GM12878 (cell line): ENCODE measurements around the gene TP53I3. TPM values are rescaled to one million over a fixed set of nuclear protein-coding genes. Genes with fewer than 3 reads are reported as not detected.

Experiments used
- ATAC-seq: fragments of 200-7000 bp; cut with Tn5 transposase; 3 replicates; pipeline ENCODE4 v1.9.1; 2020; ENCODE audit warnings: mild to moderate bottlenecking, moderate library complexity
- BruUV-seq: library from RNA; stranded (reverse); fragments of 400-500 nt; replicated peaks from 2 replicates; lab custom pipeline; 2021; lab: Mats Ljungman, UMichigan
- CTCF ChIA-PET: fragments of 300-600 bp; sonication (Branson Sonifier 250); formaldehyde crosslinking; extraction: SDS; loops from one replicate; lab custom pipeline; 2021; ENCODE audit warnings: inconsistent platforms; lab: Yijun Ruan, JAX
- POLR2A ChIA-PET: fragments of 350-600 bp; formaldehyde crosslinking; extraction: SDS; loops from one replicate; lab custom pipeline; 2021; ENCODE audit warnings: inconsistent platforms; lab: Charles Lee
- RAD21 ChIA-PET: fragments of 300-600 bp; sonication (Branson Sonifier 250); formaldehyde crosslinking; loops from one replicate; lab custom pipeline; 2023; ENCODE audit warnings: antibody characterized with exemption; ENCODE audit not compliant: unreplicated experiment; lab: Charles Lee
- SMC1A ChIA-PET: fragments of 300-600 bp; sonication (Branson Sonifier 250); formaldehyde crosslinking; loops from one replicate; lab custom pipeline; 2023; ENCODE audit not compliant: unreplicated experiment, uncharacterized antibody; lab: Charles Lee
- DNase-seq: peaks from one replicate; pipeline ENCODE4 v3.0.0-alpha.2; 2011; ENCODE audit warnings: low read depth, low spot score
- FAIRE-seq: peaks from 3 replicates; lab custom pipeline; 2011; peaks lifted over from hg19 to GRCh38; lab: Jason Lieb, UNC
- H2AFZ ChIP-seq: 2 replicates; pipeline ENCODE4 v1.6.0; 2011; ENCODE audit warnings: low read depth, low read length, control low read depth; ENCODE audit not compliant: control insufficient read depth
- H3K27ac ChIP-seq: 2 replicates; pipeline ENCODE4 v1.5.1; 2011; ENCODE audit warnings: control low read depth; ENCODE audit not compliant: control insufficient read depth, insufficient read depth
- H3K27me3 ChIP-seq, 2 experiments: replicated peaks in 1 of 2; 2 replicates each; pipeline versions ENCODE4 v1.6.0 to v1.6.1; 2011; ENCODE audit warnings: low read length in 1 of 2; ENCODE audit not compliant: control insufficient read depth in 2 of 2, insufficient read depth in 2 of 2
- H3K36me3 ChIP-seq, 2 experiments: 2 replicates each; pipeline ENCODE4 v1.5.1; 2011; ENCODE audit warnings: low read length in 1 of 2; ENCODE audit not compliant: control insufficient read depth in 2 of 2, insufficient read depth in 2 of 2
- H3K4me1 ChIP-seq: 2 replicates; pipeline ENCODE4 v1.6.1; 2011; ENCODE audit warnings: mild to moderate bottlenecking, low read length, moderate library complexity, mixed read lengths; ENCODE audit not compliant: control insufficient read depth, insufficient read depth
- H3K4me2 ChIP-seq: 2 replicates; pipeline ENCODE4 v1.6.0; 2011; ENCODE audit warnings: control low read depth; ENCODE audit not compliant: control insufficient read depth, insufficient read depth
- H3K4me3 ChIP-seq: fragments of 200-600 bp; sonication (generic); 2 replicates; pipeline ENCODE4 v1.5.1; 2016
- H3K79me2 ChIP-seq: 2 replicates; pipeline ENCODE4 v1.6.0; 2011; ENCODE audit warnings: low read length; ENCODE audit not compliant: control insufficient read depth, insufficient read depth
- H3K9ac ChIP-seq: 2 replicates; pipeline ENCODE4 v1.8.0; 2011; ENCODE audit warnings: low read length, control low read depth, mixed read lengths; ENCODE audit not compliant: control insufficient read depth, insufficient read depth
- H3K9me3 ChIP-seq: replicated peaks from 3 replicates; pipeline ENCODE4 v1.5.1; 2011; ENCODE audit warnings: mild to moderate bottlenecking, low read length; ENCODE audit not compliant: control insufficient read depth, insufficient read depth
- H4K20me1 ChIP-seq: 2 replicates; pipeline ENCODE4 v1.6.0; 2011; ENCODE audit not compliant: control insufficient read depth, insufficient read depth
- ASH2L ChIP-seq: fragments of 300-600, 200-600 bp; sonication (generic); IDR thresholded peaks from 2 replicates; pipeline ENCODE4 v1.6.1; 2017; ENCODE audit warnings: low read depth, mild to moderate bottlenecking, borderline replicate concordance
- ATF7 ChIP-seq: fragments of 450-650 bp; IDR thresholded peaks from 2 replicates; pipeline ENCODE4 v1.6.1; 2016; ENCODE audit warnings: low read depth, mild to moderate bottlenecking
- BHLHE40 ChIP-seq, 2 experiments: fragments of 450-650 bp in 1 of 2; IDR thresholded peaks; 2 replicates each; pipeline ENCODE4 v1.6.1; 2011 to 2017; ENCODE audit warnings: low read depth in 2 of 2, borderline replicate concordance in 1 of 2, improper control_type of control experiment in 1 of 2, low read length in 1 of 2, mild to moderate bottlenecking in 1 of 2
- DPF2 ChIP-seq: fragments of 450-650 bp; IDR thresholded peaks from 2 replicates; pipeline ENCODE4 v1.6.1; 2017; ENCODE audit warnings: mild to moderate bottlenecking
- FOXM1 ChIP-seq: IDR thresholded peaks from 2 replicates; pipeline ENCODE4 v1.6.1; 2012; ENCODE audit warnings: low read depth, mild to moderate bottlenecking, inconsistent platforms, low read length, moderate library complexity
- HCFC1 ChIP-seq: fragments of 150-350 bp; IDR thresholded peaks from 2 replicates; pipeline ENCODE4 v1.6.1; 2014; ENCODE audit warnings: low read length
- LARP7 ChIP-seq: fragments of 450-650 bp; IDR thresholded peaks from 2 replicates; pipeline ENCODE4 v1.6.1; 2017; ENCODE audit warnings: mild to moderate bottlenecking
- MEF2A ChIP-seq: IDR thresholded peaks from 2 replicates; pipeline ENCODE4 v1.6.1; 2011; ENCODE audit warnings: low read depth, mild to moderate bottlenecking, low read length, moderate library complexity; ENCODE audit not compliant: insufficient read depth
- MEF2B ChIP-seq: fragments of 450-650 bp; IDR thresholded peaks from 2 replicates; pipeline ENCODE4 v1.6.1; 2018; ENCODE audit warnings: mild to moderate bottlenecking, moderate library complexity; ENCODE audit not compliant: partially characterized antibody, poor library complexity, severe bottlenecking
- PML ChIP-seq: IDR thresholded peaks from 2 replicates; pipeline ENCODE4 v1.6.1; 2012; ENCODE audit warnings: low read length, inconsistent platforms
- POLR2AphosphoS5 ChIP-seq: IDR thresholded peaks from 2 replicates; pipeline ENCODE4 v1.6.1; 2011; ENCODE audit warnings: mild to moderate bottlenecking, low read length, inconsistent platforms
- RUNX3 ChIP-seq: IDR thresholded peaks from 2 replicates; pipeline ENCODE4 v1.6.1; 2012; ENCODE audit warnings: low read length, inconsistent platforms
- SIN3A ChIP-seq: IDR thresholded peaks from 2 replicates; pipeline ENCODE4 v1.6.1; 2012; ENCODE audit warnings: low read depth, low read length, improper control_type of control experiment
- SMAD5 ChIP-seq: IDR thresholded peaks from 2 replicates; pipeline ENCODE4 v1.6.1; 2016; ENCODE audit warnings: antibody characterized with exemption, low read depth
- SMARCA5 ChIP-seq: fragments of 450-650 bp; IDR thresholded peaks from 2 replicates; pipeline ENCODE4 v1.6.1; 2017; ENCODE audit warnings: mild to moderate bottlenecking
- YY1 ChIP-seq: IDR thresholded peaks from 2 replicates; pipeline ENCODE4 v1.6.1; 2011; ENCODE audit warnings: low read depth, mild to moderate bottlenecking, low read length
- ZNF687 ChIP-seq: fragments of 450-650 bp; IDR thresholded peaks from 2 replicates; pipeline ENCODE4 v1.6.1; 2017; ENCODE audit warnings: mild to moderate bottlenecking, moderate library complexity
- WGBS: methylation state at CpG from one replicate; pipeline ENCODE4 v1.1.6; 2016; ENCODE audit warnings: low lambda C conversion rate; ENCODE audit not compliant: insufficient replicate concordance, insufficient coverage; ENCODE audit errors: missing lambda C conversion rate; 5-methylcytosine and 5-hydroxymethylcytosine counted together
- in situ Hi-C: fragments of 300-500 bp; cut with MboI; formaldehyde crosslinking; loops from 9 replicates; pipeline ENCODE4 v1.14.3; 2018; ENCODE audit warnings: mixed read lengths
- intact Hi-C: fragments of 100-400 bp; cut with micrococcal nuclease; formaldehyde crosslinking; loops from one replicate; pipeline ENCODE4 v1.14.2; 2022; ENCODE audit not compliant: unreplicated experiment
- polyA plus RNA-seq, 11 experiments: library from polyadenylated mRNA; depleted of rRNA in 4 of 11; unstranded in 6 of 11; stranded (reverse) in 5 of 11; fragments of >200 nt; fragmentation: Nextera tagmentation in 4 of 11; fragmentation: Illumina TruSeq in 1 of 11; extraction: Ambion mirVana in 4 of 11; extraction: Trizol in 1 of 11; gene quantifications; 1 replicate in 1 of 11; 2 replicates in 10 of 11; pipeline versions ENCODE4 v1.2.1 to v1.2.3, GENCODE V29; 2011 to 2016; ENCODE audit warnings: inconsistent platforms in 2 of 11, missing spikeins in 2 of 11, low read depth in 1 of 11
- total RNA-seq, 4 experiments: library from RNA; depleted of rRNA in 3 of 4; stranded (reverse); fragments of >200 nt in 3 of 4; fragmentation: Illumina TruSeq in 1 of 4; extraction: Trizol in 1 of 4; gene quantifications; 2 replicates each; pipeline versions ENCODE4 v1.2.1 to v1.2.3, GENCODE V29; 2013 to 2021
- TF ChIP-seq, protein P1 (sequence below): fragments of 450-650 bp; conservative IDR thresholded peaks from 2 replicates; pipeline ENCODE4 v1.6.1; 2017; ENCODE audit warnings: mild to moderate bottlenecking, moderate library complexity

TP53I3 gene
- total and polyA plus RNA-seq, 10 of the 15 experiments (the other 5 are each of a cell fraction or from before 2014, with no cell fraction given): 1.4 to 57.4 (median 11.6) TPM

GRCh38 chr2:24083567-24084385, 858 bp downstream of the TP53I3 start:
- RAD21 ChIA-PET: interaction anchor here (0.6 to 3.8 kb wide), 29 partner anchors 7 to 322 kb away, joined by 3 to 98 read pairs (median 4); partner anchors contain the start of genes ATAD2B, FAM228B, SF3B6 and UBXN2A
- peak; percentile 76 for TF ChIP-seq SIN3A
- peak; percentile 64; the same call in 1 of the 2 replicates for TF ChIP-seq DPF2
- TF ChIP-seq FOXM1: 0 out of 2 replicates have a peak, but pooled peaks have one; percentile 22
- TF ChIP-seq PML: peak; percentile 67
- no peak for TF ChIP-seq LARP7
- peak; percentile 51; the same call in 1 of the 2 replicates for TF ChIP-seq ZNF687
- TF ChIP-seq RUNX3: peak; percentile 32; the same call in 1 of the 2 replicates
- 0 out of 2 replicates have a peak, but pooled peaks have one; percentile 9 for TF ChIP-seq MEF2A
- no peak for TF ChIP-seq SMAD5
- TF ChIP-seq HCFC1: no peak
- peak; percentile 74 for TF ChIP-seq POLR2AphosphoS5
- TF ChIP-seq ATF7: 0 out of 2 replicates have a peak, but pooled peaks have one; percentile 18
- no peak for TF ChIP-seq SMARCA5
- TF ChIP-seq MEF2B: no peak
- TF ChIP-seq, protein P1, sequence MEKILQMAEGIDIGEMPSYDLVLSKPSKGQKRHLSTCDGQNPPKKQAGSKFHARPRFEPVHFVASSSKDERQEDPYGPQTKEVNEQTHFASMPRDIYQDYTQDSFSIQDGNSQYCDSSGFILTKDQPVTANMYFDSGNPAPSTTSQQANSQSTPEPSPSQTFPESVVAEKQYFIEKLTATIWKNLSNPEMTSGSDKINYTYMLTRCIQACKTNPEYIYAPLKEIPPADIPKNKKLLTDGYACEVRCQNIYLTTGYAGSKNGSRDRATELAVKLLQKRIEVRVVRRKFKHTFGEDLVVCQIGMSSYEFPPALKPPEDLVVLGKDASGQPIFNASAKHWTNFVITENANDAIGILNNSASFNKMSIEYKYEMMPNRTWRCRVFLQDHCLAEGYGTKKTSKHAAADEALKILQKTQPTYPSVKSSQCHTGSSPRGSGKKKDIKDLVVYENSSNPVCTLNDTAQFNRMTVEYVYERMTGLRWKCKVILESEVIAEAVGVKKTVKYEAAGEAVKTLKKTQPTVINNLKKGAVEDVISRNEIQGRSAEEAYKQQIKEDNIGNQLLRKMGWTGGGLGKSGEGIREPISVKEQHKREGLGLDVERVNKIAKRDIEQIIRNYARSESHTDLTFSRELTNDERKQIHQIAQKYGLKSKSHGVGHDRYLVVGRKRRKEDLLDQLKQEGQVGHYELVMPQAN: peak; percentile 90
- no peak for TF ChIP-seq ASH2L
- TF ChIP-seq BHLHE40 (IDR thresholded peaks at IDR 0.05; ENCODE audit: borderline replicate concordance in 1 of 2, low read depth in 2 of 2, low read length in 1 of 2): peak in 1 of 2 experiments; percentile 34; a peak in 1 of 4 replicates
- peak; percentile 91 for TF ChIP-seq YY1

More at GRCh38 chr2:24083567-24084385, 858 bp downstream of the TP53I3 start:
- peak; percentile 89 for ATAC-seq
- no peaks in the 10 kb centered on the region; a peak in 2 of 4 replicates for H3K36me3 ChIP-seq
- no peaks in the 10 kb centered on the region for H3K9me3 ChIP-seq
- FAIRE-seq: peak; percentile 73
- intact Hi-C loops (loop anchor here (1.0 to 5.0 kb wide), 7 partner anchors 40 to 299 kb away; partner anchors contain the start of genes ATAD2B, FAM228B and PFN4), in situ Hi-C loops (no loop called here)
- no TSS peak for BruUV-seq
- WGBS: 8% methylated on average over 30 of the region's 30 CpGs
- H3K79me2 ChIP-seq: no peaks in the 10 kb centered on the region
- peak overlapping the region; percentile 98 for H2AFZ ChIP-seq
- no peaks in the 10 kb centered on the region for H4K20me1 ChIP-seq
- H3K27me3 ChIP-seq: no peaks in the 10 kb centered on the region
- CTCF ChIA-PET: interaction anchor here (0.6 to 5.2 kb wide), 51 partner anchors 7 to 1181 kb away, joined by 3 to 105 read pairs (median 4); partner anchors contain the start of genes ATAD2B, FAM228B, FKBP1B and SF3B6
- H3K9ac ChIP-seq: peak overlapping the region; percentile 89
- H3K4me1 ChIP-seq: peaks cover 12% of the 10 kb centered on the region
- H3K4me3 ChIP-seq: peak overlapping the region; percentile 70
- POLR2A ChIA-PET: interaction anchor here (0.5 to 3.3 kb wide), 12 partner anchors 7 to 259 kb away, joined by 3 to 25 read pairs (median 4); partner anchors contain the start of genes ATAD2B, FAM228B, PFN4 and SF3B6
- peak overlapping the region; percentile 87 for H3K27ac ChIP-seq
- peak overlapping the region; percentile 95 for H3K4me2 ChIP-seq
- peak; percentile 79 for DNase-seq
- SMC1A ChIA-PET: interaction anchor here (0.5 to 3.4 kb wide), 19 partner anchors 11 to 432 kb away, joined by 3 to 44 read pairs (median 4); partner anchors contain the start of genes ATAD2B, FAM228B, PFN4 and WDCP
